Right lobe of liver (tissue), 6 donors: ENCODE measurements around the gene GMIP. TPM values are rescaled to one million over a fixed set of nuclear protein-coding genes. Genes with fewer than 3 reads are reported as not detected.

Experiments
- ATAC-seq, 4 donors: fragments of 200-7000 bp; cut with Tn5 transposase; one replicate each; pipeline ENCODE4 v1.9.1; 2020; ENCODE audit warnings: mild to moderate bottlenecking in 4 of 4, moderate library complexity in 4 of 4
- DNase-seq, 3 donors: peaks; one replicate each; pipeline ENCODE4 v3.0.0-alpha.2; 2020
- H3K27ac ChIP-seq, 3 donors: fragments of 200-600 bp; one replicate each; pipeline ENCODE4 v1.8.0; 2022
- H3K27me3 ChIP-seq, 2 donors: fragments of 200-600 bp; one replicate each; pipeline ENCODE4 v1.8.0; 2022
- H3K36me3 ChIP-seq, 4 donors: fragments of 200-600 bp; sonication (generic) in 1 of 4; one replicate each; pipeline versions ENCODE4 v1.5.1 to v1.8.0; 2017 to 2022; ENCODE audit warnings: control low read depth in 1 of 4
- H3K4me1 ChIP-seq, 4 donors: fragments of 200-600 bp; sonication (generic) in 1 of 4; one replicate each; pipeline versions ENCODE4 v1.5.1 to v1.8.0; 2017 to 2022; ENCODE audit warnings: control low read depth in 1 of 4
- H3K4me3 ChIP-seq, 3 donors: fragments of 200-600 bp; one replicate each; pipeline ENCODE4 v1.8.0; 2022
- H3K9me3 ChIP-seq, 4 donors: fragments of 200-600 bp; sonication (generic) in 1 of 4; one replicate each; pipeline versions ENCODE4 v1.5.1 to v1.8.0; 2017 to 2022; ENCODE audit warnings: control low read depth in 1 of 4
- CTCF ChIP-seq, 4 donors: fragments of 200-600 bp in 3 of 4; fragments of 450-650 bp in 1 of 4; IDR thresholded peaks; one replicate each; pipeline versions ENCODE4 v1.5.1 to v1.8.0; 2016 to 2022; ENCODE audit warnings: antibody characterized with exemption in 4 of 4, mild to moderate bottlenecking in 2 of 4
- POLR2A ChIP-seq: fragments of 450-650 bp; IDR thresholded peaks from one replicate; pipeline ENCODE4 v1.6.1; 2017; ENCODE audit warnings: antibody characterized with exemption, mild to moderate bottlenecking
- WGBS: methylation state at CpG from one replicate; pipeline ENCODE4 v1.1.6; 2018; ENCODE audit warnings: low coverage, low lambda C conversion rate; ENCODE audit not compliant: insufficient coverage; ENCODE audit errors: missing lambda C conversion rate; 5-methylcytosine and 5-hydroxymethylcytosine counted together
- intact Hi-C, 2 donors: fragments of 100-400 bp; cut with DNase I; formaldehyde crosslinking; loops; one replicate each; pipeline versions ENCODE4 v1.11.2 to v1.14.1; 2022
- total RNA-seq, 6 experiments: library from RNA; depleted of rRNA in 2 of 6; stranded (reverse); fragments of >200 nt in 2 of 6; fragmentation: NEBNext Ultra II Directional in 3 of 6; extraction: Animal tissue kit (Norgen Biotek cat#: 25700) in 3 of 6; gene quantifications; one replicate each; pipeline versions ENCODE4 v1.1.0 to v1.2.4, GENCODE V29; 2016 to 2023
- donor health status: DM: no; HTN: yes; CAD: no.
- donor health status: DM: no; HTN: no; CAD: no.
- donor health status: DM: no; HTN: no; CAD: no.
- donor health status: DM: no; HTN: yes; CAD: no.
- donor health status: DM: no; HTN: yes; CAD: no.

Gene GMIP
- total RNA-seq, 6 experiments from 2014 or later = 3.5 to 8.0 (median 4.4) TPM

- H3K36me3 ChIP-seq = peaks cover 0 to 5% (median 0%) of the 10 kb centered on the region in 4 donors
- no peaks in the 10 kb centered on the region for H3K9me3 ChIP-seq
- H3K27ac ChIP-seq = no peak overlapping the region
- intact Hi-C loops = no loop called here
- H3K4me1 ChIP-seq = no peaks in the 10 kb centered on the region
- TF ChIP-seq POLR2A (no peak), CTCF (IDR thresholded peaks at IDR 0.05) (no peak)
- no CpG with 5 or more reads among the region's 14 CpGs for WGBS
- no peaks in the 10 kb centered on the region for H3K27me3 ChIP-seq
- ATAC-seq = no peak
- DNase-seq = no peak
- H3K4me3 ChIP-seq = no peak overlapping the region
Observed at GRCh38 chr19:19635313-19635702, 8.1 kb downstream of the GMIP start.

- TF ChIP-seq CTCF (IDR thresholded peaks at IDR 0.05) = no peak
- no peak for TF ChIP-seq POLR2A
- Histone ChIP-seq H3K36me3 (peaks cover 0 to 5% (median 0%) of the 10 kb centered on the region in 4 donors), H3K9me3 (no peaks in the 10 kb centered on the region)
Observed at GRCh38 chr19:19634516-19635312, 8.7 kb downstream of the GMIP start.

GRCh38 chr19:19633711-19634515, 9.5 kb downstream of the GMIP start:
- Histone ChIP-seq H3K9me3 (no peaks in the 10 kb centered on the region), H3K4me1 (no peaks in the 10 kb centered on the region), H3K27me3 (no peaks in the 10 kb centered on the region), H3K36me3 (peaks cover 0 to 5% (median 0%) of the 10 kb centered on the region in 4 donors), H3K4me3 (no peak overlapping the region), H3K27ac (no peak overlapping the region)
- ATAC-seq = no peak
- DNase-seq = no peak
- TF ChIP-seq POLR2A (no peak), CTCF (IDR thresholded peaks at IDR 0.05) (no peak)
- 90% methylated on average over 7 of the region's 22 CpGs for WGBS
- intact Hi-C loops = no loop called here

More at GRCh38 chr19:19634516-19635312, 8.7 kb downstream of the GMIP start:
- DNase-seq = no peak
- H3K4me1 ChIP-seq = no peaks in the 10 kb centered on the region
- no peaks in the 10 kb centered on the region for H3K27me3 ChIP-seq
- H3K27ac ChIP-seq = no peak overlapping the region
- no peak for ATAC-seq
- WGBS = 92% methylated on average over 18 of the region's 36 CpGs
- intact Hi-C loops = no loop called here
- H3K4me3 ChIP-seq = no peak overlapping the region

GRCh38 chr19:19632661-19633060, 10.8 kb downstream of the GMIP start:
- intact Hi-C loops = no loop called here
- H3K27me3 ChIP-seq = no peaks in the 10 kb centered on the region
- 88% methylated on average over 3 of the region's 5 CpGs for WGBS
- ATAC-seq = no peak
- H3K4me3 ChIP-seq = no peak overlapping the region
- H3K27ac ChIP-seq = no peak overlapping the region
- H3K9me3 ChIP-seq = no peaks in the 10 kb centered on the region
- H3K36me3 ChIP-seq = peaks cover 0 to 5% (median 0%) of the 10 kb centered on the region in 4 donors
- no peak for DNase-seq
- TF ChIP-seq POLR2A = no peak
- no peak for TF ChIP-seq CTCF (IDR thresholded peaks at IDR 0.05)
- peaks cover 0 to 10% (median 0%) of the 10 kb centered on the region in 4 donors for H3K4me1 ChIP-seq
